ENCODE measurements around the gene TCEAL7.

TCEAL7 gene

DNA sequence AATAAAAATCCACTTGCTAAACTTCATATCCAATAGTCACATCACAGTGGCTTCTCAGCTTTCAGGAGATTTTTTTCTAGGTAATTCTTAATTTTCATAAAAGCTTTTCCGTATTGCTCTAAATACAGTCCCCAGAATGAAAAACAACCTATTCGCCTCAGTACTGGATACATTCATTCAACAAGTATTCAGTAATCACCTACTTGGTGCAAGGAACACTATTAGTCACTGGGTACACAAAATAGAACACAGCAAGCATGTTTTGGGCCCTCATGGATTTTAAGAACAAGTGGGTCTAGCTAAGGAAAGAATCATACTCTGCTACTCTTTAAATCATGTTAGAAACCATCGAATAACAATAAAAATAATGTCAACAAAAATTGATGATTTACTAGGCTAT lies 43.5 kb downstream of the TCEAL7 start:
- H3K14ac ChIP-seq (ENCODE audit: low read length in 2 of 2): no peak overlapping the region
- H3K4me3 ChIP-seq (ENCODE audit: insufficient read depth in 1 of 2, low read depth in 1 of 2, low read length in 2 of 2): no peak overlapping the region
- 89% methylated on average over 2 of the region's 3 CpGs for WGBS
- H2AK5ac ChIP-seq (ENCODE audit: low read length, severe bottlenecking): no peak overlapping the region
- no peak overlapping the region for H3K4me2 ChIP-seq (ENCODE audit: low read length, poor library complexity, severe bottlenecking)
- H3K79me1 ChIP-seq (replicated peaks; ENCODE audit: low read length, poor library complexity, severe bottlenecking): no peaks in the 10 kb centered on the region
- H3K36me3 ChIP-seq (ENCODE audit: control insufficient read depth in 1 of 2, insufficient read depth in 2 of 2, low read depth in 1 of 2, low read length in 2 of 2): peaks cover 0 to 1% of the 10 kb centered on the region in 2 experiments
- no peak overlapping the region for H3K4ac ChIP-seq (ENCODE audit: low read depth in 1 of 2, low read length in 2 of 2)
- no peak overlapping the region for H3K27ac ChIP-seq (ENCODE audit: low read length, poor library complexity, severe bottlenecking)
- H3K27me3 ChIP-seq (ENCODE audit: control insufficient read depth in 1 of 2, insufficient read depth in 1 of 2, low read length in 2 of 2): peaks cover 0 to 4% of the 10 kb centered on the region in 2 experiments
- no peak overlapping the region for H2BK12ac ChIP-seq (ENCODE audit: low read length in 2 of 2)
- H3K9me3 ChIP-seq (ENCODE audit: control insufficient read depth, low read length): no peaks in the 10 kb centered on the region
- no peak overlapping the region for H4K8ac ChIP-seq (ENCODE audit: low read length)
- H2BK5ac ChIP-seq (ENCODE audit: low read depth, low read length, poor library complexity, severe bottlenecking): no peak overlapping the region
- no peak overlapping the region for H2BK120ac ChIP-seq (ENCODE audit: low read depth, low read length)
- DNase-seq: no peak
- no peak overlapping the region for H4K91ac ChIP-seq (ENCODE audit: low read length)
- no peak overlapping the region for H3K18ac ChIP-seq (ENCODE audit: low read depth in 1 of 2, low read length in 2 of 2)
- H2BK15ac ChIP-seq (ENCODE audit: low read depth, poor library complexity, severe bottlenecking): no peak overlapping the region
- peaks cover 3% of the 10 kb centered on the region for H3K4me1 ChIP-seq (ENCODE audit: control insufficient read depth, insufficient read depth, low read depth, low read length)
- H3K9ac ChIP-seq (ENCODE audit: low read length): no peak overlapping the region
- no peak overlapping the region for H2AFZ ChIP-seq (ENCODE audit: low read depth, low read length)
- no peak overlapping the region for H3K23ac ChIP-seq (ENCODE audit: low read length in 2 of 2)

DNA sequence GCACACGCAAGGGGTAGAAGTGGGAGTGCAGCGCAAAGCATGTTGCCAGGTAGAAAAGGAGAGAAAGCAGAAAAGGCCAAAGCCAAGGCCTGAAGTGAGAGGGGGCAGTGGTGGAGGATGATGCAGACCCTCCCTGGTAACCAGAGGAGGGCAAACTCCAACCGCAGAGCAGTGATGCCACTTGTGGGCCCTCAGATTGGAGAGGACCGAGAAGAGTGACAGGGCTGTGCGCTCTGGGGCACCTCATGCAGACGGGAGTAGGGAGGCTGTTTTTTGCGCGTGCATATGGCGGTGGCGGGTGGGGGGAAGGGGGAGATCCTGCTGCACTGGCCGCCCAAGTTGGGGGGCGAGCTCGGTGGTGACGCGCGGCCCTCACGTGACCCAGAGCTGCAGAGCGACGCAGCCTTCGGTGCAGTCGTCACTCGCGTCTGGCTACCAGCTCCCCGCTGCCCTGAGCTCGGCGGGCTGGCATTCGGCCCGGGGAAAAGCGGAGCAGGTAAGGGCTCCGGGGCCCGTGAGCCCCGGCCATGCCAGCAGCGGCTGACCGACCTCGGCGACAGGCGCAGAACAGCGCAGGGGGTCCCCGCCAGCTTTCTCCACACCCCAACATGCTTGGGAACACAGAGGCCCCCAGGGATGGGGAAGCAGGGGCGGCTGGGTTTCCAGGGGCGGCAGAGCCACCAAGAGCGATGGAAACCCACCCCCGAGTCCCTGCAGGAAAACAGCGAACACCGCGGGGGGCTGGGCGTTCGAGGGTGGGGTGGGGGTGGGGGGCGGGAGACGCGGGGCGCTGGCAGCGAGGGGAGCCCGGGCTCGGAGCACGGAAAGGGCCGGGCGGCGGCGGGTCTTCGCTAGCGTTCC lies 46.3 kb downstream of the TCEAL7 start, which contains the start of gene BEX3:
TSS of gene BEX3 (plus strand) at position 421 of the 861 bp plus-strand sequence. CDS start 984 bp downstream, outside the sequence.
- Histone ChIP-seq H3K9me3 (ENCODE audit: control insufficient read depth, low read length) (no peaks in the 10 kb centered on the region), H3K23ac (ENCODE audit: low read length in 2 of 2) (peak within 1 kb of the TSS in 1 of 2 experiments; percentile 35), H3K4me2 (ENCODE audit: low read length, poor library complexity, severe bottlenecking) (peak within 1 kb of the TSS; percentile 65), H2BK12ac (ENCODE audit: low read length in 2 of 2) (no peak within 1 kb of the TSS), H3K27ac (ENCODE audit: low read length, poor library complexity, severe bottlenecking) (peak within 1 kb of the TSS; percentile 40), H2BK5ac (ENCODE audit: low read depth, low read length, poor library complexity, severe bottlenecking) (peak within 1 kb of the TSS; percentile 44), H3K9ac (ENCODE audit: low read length) (peak within 1 kb of the TSS; percentile 92), H3K18ac (ENCODE audit: low read depth in 1 of 2, low read length in 2 of 2) (peak within 1 kb of the TSS; percentile 61 to 91), H3K27me3 (ENCODE audit: control insufficient read depth in 1 of 2, insufficient read depth in 1 of 2, low read length in 2 of 2) (no peaks in the 10 kb centered on the region), H2BK120ac (ENCODE audit: low read depth, low read length) (peak within 1 kb of the TSS; percentile 89), H3K79me1 (replicated peaks; ENCODE audit: low read length, poor library complexity, severe bottlenecking) (no peaks in the 10 kb centered on the region), H2BK15ac (ENCODE audit: low read depth, poor library complexity, severe bottlenecking) (no peak within 1 kb of the TSS), H4K8ac (ENCODE audit: low read length) (peak within 1 kb of the TSS; percentile 97), H2AK5ac (ENCODE audit: low read length, severe bottlenecking) (no peak within 1 kb of the TSS), H2AFZ (ENCODE audit: low read depth, low read length) (peak within 1 kb of the TSS; percentile 15), H3K36me3 (ENCODE audit: control insufficient read depth in 1 of 2, insufficient read depth in 2 of 2, low read depth in 1 of 2, low read length in 2 of 2) (peaks cover 0 to 4% of the 10 kb centered on the region in 2 experiments), H3K4me1 (ENCODE audit: control insufficient read depth, insufficient read depth, low read depth, low read length) (peaks cover 3% of the 10 kb centered on the region), H3K14ac (ENCODE audit: low read length in 2 of 2) (peak within 1 kb of the TSS in 1 of 2 experiments; percentile 79), H3K4me3 (ENCODE audit: insufficient read depth in 1 of 2, low read depth in 1 of 2, low read length in 2 of 2) (peak within 1 kb of the TSS; percentile 77 to 78), H3K4ac (ENCODE audit: low read depth in 1 of 2, low read length in 2 of 2) (peak within 1 kb of the TSS; percentile 91 to 94), H4K91ac (ENCODE audit: low read length) (peak within 1 kb of the TSS; percentile 89)
- peak; percentile 65 for DNase-seq
- 15% methylated on average over 9 of the region's 62 CpGs for WGBS

DNA sequence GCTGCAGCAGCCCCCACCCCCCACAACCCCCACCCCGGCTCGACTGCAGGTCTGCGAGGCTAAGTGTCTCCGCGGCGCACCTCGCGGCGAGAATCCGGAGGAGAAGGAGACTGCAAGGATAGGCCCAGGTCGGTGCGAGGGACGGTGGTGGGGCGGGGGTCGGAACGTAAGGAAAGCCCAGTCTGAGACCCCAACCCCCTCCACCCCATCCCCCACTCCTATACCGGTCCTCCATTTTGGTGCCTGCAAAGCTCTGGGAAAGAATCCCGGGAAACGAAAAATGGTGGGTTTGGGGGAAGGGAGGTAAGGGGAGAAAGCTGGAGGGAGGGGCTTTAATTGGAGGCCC lies 46.9 kb downstream of the TCEAL7 start:
- Histone ChIP-seq H3K79me1 (replicated peaks; ENCODE audit: low read length, poor library complexity, severe bottlenecking) (no peaks in the 10 kb centered on the region), H2BK5ac (ENCODE audit: low read depth, low read length, poor library complexity, severe bottlenecking) (no peak overlapping the region), H3K36me3 (ENCODE audit: control insufficient read depth in 1 of 2, insufficient read depth in 2 of 2, low read depth in 1 of 2, low read length in 2 of 2) (peaks cover 0 to 4% of the 10 kb centered on the region in 2 experiments), H4K8ac (ENCODE audit: low read length) (no peak overlapping the region), H3K4ac (ENCODE audit: low read depth in 1 of 2, low read length in 2 of 2) (no peak overlapping the region), H4K91ac (ENCODE audit: low read length) (no peak overlapping the region), H2AFZ (ENCODE audit: low read depth, low read length) (no peak overlapping the region), H3K9ac (ENCODE audit: low read length) (peak overlapping the region; percentile 89), H3K4me2 (ENCODE audit: low read length, poor library complexity, severe bottlenecking) (peak overlapping the region; percentile 28), H3K14ac (ENCODE audit: low read length in 2 of 2) (no peak overlapping the region), H2BK12ac (ENCODE audit: low read length in 2 of 2) (no peak overlapping the region), H3K23ac (ENCODE audit: low read length in 2 of 2) (no peak overlapping the region), H3K27ac (ENCODE audit: low read length, poor library complexity, severe bottlenecking) (peak overlapping the region; percentile 40), H3K18ac (ENCODE audit: low read depth in 1 of 2, low read length in 2 of 2) (peak overlapping the region in 1 of 2 experiments; percentile 46), H3K4me1 (ENCODE audit: control insufficient read depth, insufficient read depth, low read depth, low read length) (peaks cover 3% of the 10 kb centered on the region), H3K4me3 (ENCODE audit: insufficient read depth in 1 of 2, low read depth in 1 of 2, low read length in 2 of 2) (peak overlapping the region; percentile 77 to 78), H2BK120ac (ENCODE audit: low read depth, low read length) (peak overlapping the region; percentile 89), H3K9me3 (ENCODE audit: control insufficient read depth, low read length) (no peaks in the 10 kb centered on the region), H2AK5ac (ENCODE audit: low read length, severe bottlenecking) (no peak overlapping the region), H3K27me3 (ENCODE audit: control insufficient read depth in 1 of 2, insufficient read depth in 1 of 2, low read length in 2 of 2) (no peaks in the 10 kb centered on the region), H2BK15ac (ENCODE audit: low read depth, poor library complexity, severe bottlenecking) (no peak overlapping the region)
- peak; percentile 30 for DNase-seq
- WGBS: 0% methylated on average over 2 of the region's 19 CpGs

GRCh38 chrX:103378990-103379389 lies 49.0 kb downstream of the TCEAL7 start:
- H3K18ac ChIP-seq (ENCODE audit: low read depth in 1 of 2, low read length in 2 of 2): no peak overlapping the region
- no peak overlapping the region for H3K9ac ChIP-seq (ENCODE audit: low read length)
- H3K27me3 ChIP-seq (ENCODE audit: control insufficient read depth in 1 of 2, insufficient read depth in 1 of 2, low read length in 2 of 2): no peaks in the 10 kb centered on the region
- no peak overlapping the region for H3K4me3 ChIP-seq (ENCODE audit: insufficient read depth in 1 of 2, low read depth in 1 of 2, low read length in 2 of 2)
- no peak overlapping the region for H2BK120ac ChIP-seq (ENCODE audit: low read depth, low read length)
- H3K4me2 ChIP-seq (ENCODE audit: low read length, poor library complexity, severe bottlenecking): no peak overlapping the region
- DNase-seq: no peak
- 92% methylated on average over 2 of the region's 2 CpGs for WGBS
- no peak overlapping the region for H3K23ac ChIP-seq (ENCODE audit: low read length in 2 of 2)
- no peak overlapping the region for H4K91ac ChIP-seq (ENCODE audit: low read length)
- no peak overlapping the region for H2BK5ac ChIP-seq (ENCODE audit: low read depth, low read length, poor library complexity, severe bottlenecking)
- no peak overlapping the region for H3K14ac ChIP-seq (ENCODE audit: low read length in 2 of 2)
- H2BK15ac ChIP-seq (ENCODE audit: low read depth, poor library complexity, severe bottlenecking): no peak overlapping the region
- H2BK12ac ChIP-seq (ENCODE audit: low read length in 2 of 2): no peak overlapping the region
- H2AFZ ChIP-seq (ENCODE audit: low read depth, low read length): no peak overlapping the region
- H3K36me3 ChIP-seq (ENCODE audit: control insufficient read depth in 1 of 2, insufficient read depth in 2 of 2, low read depth in 1 of 2, low read length in 2 of 2): peaks cover 0 to 4% of the 10 kb centered on the region in 2 experiments
- no peak overlapping the region for H2AK5ac ChIP-seq (ENCODE audit: low read length, severe bottlenecking)
- no peaks in the 10 kb centered on the region for H3K9me3 ChIP-seq (ENCODE audit: control insufficient read depth, low read length)
- H3K79me1 ChIP-seq (replicated peaks; ENCODE audit: low read length, poor library complexity, severe bottlenecking): no peaks in the 10 kb centered on the region
- H4K8ac ChIP-seq (ENCODE audit: low read length): no peak overlapping the region
- H3K4ac ChIP-seq (ENCODE audit: low read depth in 1 of 2, low read length in 2 of 2): no peak overlapping the region
- no peak overlapping the region for H3K27ac ChIP-seq (ENCODE audit: low read length, poor library complexity, severe bottlenecking)
- H3K4me1 ChIP-seq (ENCODE audit: control insufficient read depth, insufficient read depth, low read depth, low read length): peaks cover 3% of the 10 kb centered on the region

Measured in mesenchymal stem cell (in vitro differentiated cells and primary cell).